Measurements from ENCODE around the gene KCNG1. TPM values are rescaled to one million over a fixed set of nuclear protein-coding genes. Genes with fewer than 3 reads are reported as not detected.
A peak's percentile ranks its signal among the peaks of the same experiment; 100 is the strongest.
"Not testable (repeated sequence)": the region's sequence is repeated elsewhere in the genome, so short reads cannot be mapped to it uniquely, and the experiment has no call there.

Gene KCNG1
- polyA plus RNA-seq, 1 donor from 2014 or later = 3.3 TPM

DNA sequence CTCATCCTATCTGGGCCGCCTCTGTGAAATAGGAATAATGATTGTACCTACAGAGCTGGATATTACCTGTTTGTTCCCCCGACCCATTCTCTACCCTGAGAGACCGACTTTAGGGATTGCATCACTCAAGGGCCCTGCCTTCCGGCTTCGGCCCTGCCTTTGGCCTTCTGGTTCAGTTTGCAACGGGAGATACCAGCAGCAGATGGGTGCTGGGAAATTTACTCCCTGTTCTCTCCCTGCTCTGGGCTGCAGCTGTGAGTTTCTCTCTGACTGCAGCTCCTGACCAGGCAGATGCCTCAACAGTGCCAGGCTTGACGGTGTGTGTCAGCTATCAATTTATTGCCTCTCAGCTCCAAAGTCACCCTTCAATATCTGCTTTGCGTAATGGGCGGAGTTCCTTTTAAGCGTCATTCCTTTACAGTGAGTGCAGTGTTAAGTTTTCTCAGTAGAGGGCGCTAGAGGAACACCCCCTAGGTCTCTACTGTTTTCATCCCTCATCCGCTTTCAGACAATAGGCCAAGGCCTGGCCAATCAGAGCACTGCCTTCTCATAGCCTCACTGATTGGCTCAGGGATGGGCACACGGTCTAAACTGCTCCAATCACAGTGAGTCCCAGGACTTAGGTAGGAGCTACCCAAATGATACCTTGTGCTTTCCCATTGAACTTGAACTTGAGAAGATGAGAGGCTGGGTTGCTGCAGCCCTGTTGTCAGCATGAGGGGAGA is 30.0 kb downstream of the KCNG1 start:
- no peak overlapping the region for H3K4me3 Mint-ChIP-seq
- peaks cover 6% of the 10 kb centered on the region for H3K27me3 Mint-ChIP-seq
- H3K36me3 Mint-ChIP-seq = no peaks in the 10 kb centered on the region
- H3K27ac Mint-ChIP-seq = no peak overlapping the region
- no peaks in the 10 kb centered on the region for H3K9me3 Mint-ChIP-seq
- H3K4me1 Mint-ChIP-seq = peaks cover 0 to 10% (median 0%) of the 10 kb centered on the region in 3 donors

DNA sequence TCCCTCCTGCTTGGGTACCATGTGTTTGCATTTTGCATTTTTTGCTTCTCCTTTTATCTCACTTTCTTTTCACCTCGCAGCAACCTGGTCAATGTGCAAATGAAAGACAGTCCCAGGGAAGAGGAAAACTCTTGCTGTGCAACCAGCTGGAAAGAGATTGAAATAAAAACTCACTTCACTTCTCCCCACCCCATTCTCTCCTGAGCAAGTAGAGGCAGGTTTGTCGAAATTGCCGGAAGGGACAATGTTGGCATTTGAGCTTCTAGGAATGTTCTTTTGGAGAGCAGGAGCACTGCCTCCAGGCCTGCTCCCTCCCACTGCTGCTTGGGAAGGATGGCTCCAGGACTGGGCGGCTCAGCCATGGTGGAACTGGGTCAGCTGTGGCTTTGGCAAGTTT is 30.6 kb downstream of the KCNG1 start:
- H3K9me3 Mint-ChIP-seq = no peaks in the 10 kb centered on the region
- peaks cover 9% of the 10 kb centered on the region for H3K27me3 Mint-ChIP-seq
- peak overlapping the region in 1 of 4 donors; percentile 65 for H3K4me3 Mint-ChIP-seq
- H3K4me1 Mint-ChIP-seq = peaks cover 0 to 11% (median 2%) of the 10 kb centered on the region in 3 donors
- H3K27ac Mint-ChIP-seq = no peak overlapping the region
- no peaks in the 10 kb centered on the region for H3K36me3 Mint-ChIP-seq

DNA sequence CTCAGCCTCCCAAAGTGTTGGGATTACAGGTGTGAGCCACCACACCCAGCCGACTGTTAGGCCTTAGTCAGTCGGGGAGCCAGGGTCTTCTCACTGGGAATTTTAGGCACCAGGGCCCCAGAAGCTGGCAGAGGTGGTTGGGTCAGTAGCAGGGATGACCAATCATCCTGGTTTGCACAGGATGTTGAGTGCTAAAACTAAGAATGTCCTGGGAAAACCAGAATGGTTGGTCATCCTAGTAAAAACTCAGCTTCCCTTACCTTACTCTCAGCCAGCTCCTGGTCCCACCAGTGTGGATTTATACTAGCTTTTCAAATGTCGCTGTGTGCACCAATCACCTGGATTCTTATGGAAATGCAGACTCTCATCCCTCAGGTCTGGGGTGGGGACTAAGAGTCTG is 31.8 kb downstream of the KCNG1 start:
- Mint-ChIP-seq H3K4me3 (no peak overlapping the region), H3K27me3 (peaks cover 11% of the 10 kb centered on the region), H3K4me1 (peaks cover 0 to 11% (median 2%) of the 10 kb centered on the region in 3 donors), H3K36me3 (no peaks in the 10 kb centered on the region), H3K27ac (peak overlapping the region in 1 of 3 donors; percentile 19), H3K9me3 (no peaks in the 10 kb centered on the region)

DNA sequence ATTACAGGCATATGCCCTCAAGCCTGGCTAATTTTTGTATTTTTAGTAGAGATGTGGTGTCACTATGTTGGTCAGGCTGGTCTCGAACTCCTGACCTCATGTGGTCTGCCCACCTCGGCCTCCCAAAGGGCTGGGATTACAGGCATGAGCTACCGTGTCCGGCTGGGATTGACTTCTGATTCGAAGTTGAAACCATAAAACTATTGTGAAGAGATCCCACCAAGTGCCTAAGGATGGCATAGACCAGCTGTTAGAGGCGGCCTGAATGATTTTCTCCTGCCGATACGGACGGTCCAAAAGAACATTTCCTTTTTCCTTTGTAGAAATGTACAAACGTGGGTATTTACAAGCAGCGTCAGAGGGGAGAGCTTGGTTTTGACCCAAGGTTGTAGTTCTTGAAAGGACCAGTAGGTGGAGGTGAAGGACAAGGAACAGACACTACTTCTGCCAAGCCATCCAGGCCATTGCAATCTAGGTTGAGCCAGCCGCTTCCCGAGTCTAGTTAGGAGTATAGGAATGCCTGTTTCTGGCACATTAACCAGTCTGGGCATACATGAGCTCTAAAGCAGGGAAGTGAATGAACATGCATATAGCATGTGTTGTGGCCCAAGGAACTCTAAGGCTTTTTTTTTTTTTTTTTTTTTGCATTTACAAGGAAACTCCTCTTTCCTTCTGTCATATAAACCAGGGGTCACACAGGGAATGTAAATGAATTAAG is 35.3 kb downstream of the KCNG1 start:
- H3K4me3 Mint-ChIP-seq = no peak overlapping the region
- peaks cover 15% of the 10 kb centered on the region for H3K27me3 Mint-ChIP-seq
- H3K36me3 Mint-ChIP-seq = no peaks in the 10 kb centered on the region
- H3K9me3 Mint-ChIP-seq = no peaks in the 10 kb centered on the region
- H3K4me1 Mint-ChIP-seq = peaks cover 0 to 6% (median 4%) of the 10 kb centered on the region in 3 donors
- H3K27ac Mint-ChIP-seq = no peak overlapping the region

DNA sequence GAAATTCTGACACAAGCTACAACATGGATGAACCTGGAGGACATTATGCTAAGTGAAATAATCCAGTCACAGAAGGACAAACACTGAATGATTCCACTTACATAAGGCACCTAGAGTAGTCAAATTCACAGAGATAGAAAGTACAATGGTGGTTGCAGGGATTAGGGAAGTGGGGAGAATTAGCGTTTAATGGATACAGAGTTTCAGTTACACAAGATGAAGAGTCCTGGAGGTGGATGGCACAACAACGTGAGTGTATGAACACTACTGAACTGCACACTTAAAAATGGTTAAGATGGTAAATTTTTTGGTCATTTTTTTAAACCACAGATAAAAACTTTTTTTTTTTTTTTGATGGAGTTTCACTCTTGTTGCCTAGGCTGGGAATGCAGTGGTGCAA is 39.6 kb downstream of the KCNG1 start:
- Mint-ChIP-seq H3K4me1 (peaks cover 6 to 7% (median 6%) of the 10 kb centered on the region in 3 donors), H3K27ac (no peak overlapping the region), H3K9me3 (no peaks in the 10 kb centered on the region), H3K4me3 (no peak overlapping the region), H3K27me3 (peaks cover 24% of the 10 kb centered on the region), H3K36me3 (no peaks in the 10 kb centered on the region)

DNA sequence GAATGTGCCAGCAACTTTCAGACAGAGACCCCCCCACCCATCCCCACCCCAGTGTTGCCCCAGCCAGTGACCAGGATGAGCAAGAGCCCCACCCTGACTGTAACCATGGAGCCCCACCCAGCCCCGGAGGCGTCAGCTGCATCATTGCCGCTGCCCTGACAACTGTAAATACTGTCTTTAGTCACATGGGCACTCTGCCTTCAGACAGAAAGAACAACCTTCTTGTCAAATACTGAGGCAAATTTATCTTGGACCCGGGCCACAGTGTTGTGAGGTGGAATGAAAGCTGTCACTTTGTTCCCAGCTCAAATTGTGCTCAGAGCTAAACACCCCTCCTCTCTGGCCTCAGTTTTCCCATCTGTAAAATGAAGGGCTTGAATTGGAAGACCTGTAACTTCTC is 40.5 kb downstream of the KCNG1 start:
- Mint-ChIP-seq H3K4me3 (no peak overlapping the region), H3K27ac (peak overlapping the region in 1 of 3 donors; percentile 2), H3K9me3 (no peaks in the 10 kb centered on the region), H3K36me3 (no peaks in the 10 kb centered on the region), H3K4me1 (peaks cover 4 to 6% (median 5%) of the 10 kb centered on the region in 3 donors), H3K27me3 (peaks cover 21% of the 10 kb centered on the region)

DNA sequence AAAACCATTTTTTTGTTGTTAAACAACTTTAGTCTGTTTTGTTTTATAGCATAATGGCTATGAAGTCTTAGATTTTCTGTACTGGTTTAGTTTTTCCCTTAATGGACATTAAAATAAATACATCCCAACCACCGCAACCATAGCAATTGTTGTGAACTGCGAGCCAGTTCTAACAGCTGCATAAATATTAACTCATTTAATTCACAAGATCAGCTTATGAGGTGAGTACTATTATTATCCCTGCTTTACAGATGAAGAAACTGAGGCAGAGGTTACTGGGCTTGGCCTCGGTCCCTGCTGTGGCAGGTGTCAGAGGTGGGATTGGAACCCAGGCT is 41.2 kb downstream of the KCNG1 start:
- no peaks in the 10 kb centered on the region for H3K9me3 Mint-ChIP-seq
- H3K4me1 Mint-ChIP-seq = peaks cover 4 to 6% (median 5%) of the 10 kb centered on the region in 3 donors
- peaks cover 21% of the 10 kb centered on the region for H3K27me3 Mint-ChIP-seq
- peak overlapping the region in 1 of 4 donors; percentile 1 for H3K4me3 Mint-ChIP-seq
- H3K36me3 Mint-ChIP-seq = no peaks in the 10 kb centered on the region
- no peak overlapping the region for H3K27ac Mint-ChIP-seq

DNA sequence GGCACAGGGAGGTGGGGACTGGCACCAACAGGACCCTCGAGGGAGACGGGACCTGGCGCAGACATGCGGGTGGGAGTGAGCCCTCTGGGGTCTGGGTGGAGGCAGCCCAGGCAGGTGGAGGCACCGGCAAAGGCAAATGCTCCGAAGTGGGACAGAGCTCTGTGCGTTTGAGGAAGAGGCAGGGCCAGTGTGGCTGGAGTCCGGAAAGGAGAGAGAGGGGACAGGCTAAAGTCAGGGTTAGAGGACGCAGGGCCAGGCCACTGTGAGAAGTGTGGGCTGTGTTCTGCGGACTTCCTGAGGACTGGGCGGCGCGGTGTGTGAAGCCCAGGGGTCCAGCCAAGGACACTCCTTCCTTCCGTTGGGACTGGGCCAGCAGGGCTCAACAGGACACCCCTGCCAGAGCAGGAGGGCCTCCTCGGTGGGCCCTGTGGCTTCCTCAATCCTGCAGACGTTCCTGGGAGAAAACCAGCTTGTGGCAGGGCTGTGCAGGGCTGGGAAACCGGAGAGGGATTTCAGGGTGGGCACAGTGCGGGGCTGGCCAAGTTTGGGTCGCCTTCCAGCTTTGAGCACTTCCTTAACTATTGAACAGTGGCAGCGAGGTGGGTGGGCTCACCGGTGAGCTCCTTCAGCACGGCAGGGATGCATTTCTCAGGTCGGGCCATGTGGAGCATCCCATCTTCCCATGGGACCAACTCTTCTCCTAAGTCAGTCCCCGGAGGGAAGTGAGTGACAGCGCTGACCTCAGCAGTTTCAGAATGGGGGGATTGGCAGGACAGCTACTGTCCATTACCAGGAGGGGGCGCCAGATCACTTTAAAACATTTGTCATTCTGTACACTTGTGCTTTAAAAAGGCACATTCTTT is 41.8 kb downstream of the KCNG1 start:
- no peaks in the 10 kb centered on the region for H3K9me3 Mint-ChIP-seq
- no peaks in the 10 kb centered on the region for H3K36me3 Mint-ChIP-seq
- H3K4me1 Mint-ChIP-seq = peaks cover 4 to 6% (median 5%) of the 10 kb centered on the region in 3 donors
- peak overlapping the region in 1 of 4 donors; percentile 67 for H3K4me3 Mint-ChIP-seq
- peak overlapping the region in 1 of 3 donors; percentile 67 for H3K27ac Mint-ChIP-seq
- H3K27me3 Mint-ChIP-seq = peaks cover 19% of the 10 kb centered on the region

DNA sequence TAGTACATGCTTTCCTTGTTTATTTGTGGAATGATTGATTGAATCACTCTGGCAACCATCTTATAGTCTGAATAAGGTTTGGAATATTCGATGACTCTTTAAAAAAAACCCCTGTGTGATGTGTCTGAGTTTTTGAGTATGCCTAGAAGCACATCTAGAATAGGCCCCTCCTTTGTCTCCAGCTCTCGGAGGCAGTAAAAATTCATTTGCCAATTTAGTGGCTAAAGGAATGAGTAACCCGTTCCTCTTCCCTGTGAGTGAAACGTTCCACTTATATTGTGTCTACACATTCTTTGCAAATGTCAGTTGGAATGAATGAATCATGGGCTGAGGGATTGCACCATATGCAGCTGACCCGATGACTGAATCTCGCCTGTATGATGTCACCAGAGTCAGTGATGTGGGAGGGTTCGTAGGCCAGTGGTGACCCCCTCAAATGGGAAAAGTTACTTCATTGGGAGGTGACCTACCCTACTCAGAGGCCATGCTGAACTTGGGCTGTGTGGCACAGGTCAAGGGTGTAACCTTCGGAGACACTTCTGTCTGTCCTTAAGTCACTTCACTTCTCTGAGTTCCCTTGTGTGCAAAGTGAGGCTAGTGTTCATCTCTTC is 42.7 kb downstream of the KCNG1 start:
- Mint-ChIP-seq H3K4me1 (peaks cover 4 to 6% (median 5%) of the 10 kb centered on the region in 3 donors), H3K36me3 (no peaks in the 10 kb centered on the region), H3K27ac (peak overlapping the region in 1 of 3 donors; percentile 67), H3K9me3 (no peaks in the 10 kb centered on the region), H3K4me3 (no peak overlapping the region), H3K27me3 (peaks cover 18% of the 10 kb centered on the region)

DNA sequence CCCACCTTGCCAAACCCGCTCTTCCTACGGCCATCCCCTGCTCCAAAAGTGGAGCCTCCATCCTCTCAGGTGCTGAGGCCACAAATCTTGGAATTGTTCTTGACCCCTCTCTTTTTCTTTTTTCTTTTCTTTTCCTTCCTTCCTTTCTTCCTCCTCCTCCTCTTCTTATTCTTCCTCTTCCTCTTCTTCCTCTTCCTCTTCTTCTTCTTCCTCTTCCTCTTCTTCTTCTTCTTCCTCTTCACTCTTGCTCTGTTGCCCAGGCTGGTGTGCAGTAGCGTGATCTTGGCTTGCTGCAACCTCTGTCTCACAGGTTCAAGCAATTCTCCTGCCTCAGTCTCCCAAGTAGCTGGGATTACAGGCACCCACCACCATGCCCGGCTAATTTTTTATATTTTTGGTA is 44.4 kb downstream of the KCNG1 start:
- Mint-ChIP-seq H3K27me3 (peaks cover 13% of the 10 kb centered on the region), H3K4me3 (peak overlapping the region in 1 of 4 donors; percentile 6)
- H3K36me3 Mint-ChIP-seq, H3K4me1 Mint-ChIP-seq, H3K27ac Mint-ChIP-seq, H3K9me3 Mint-ChIP-seq: not testable (repeated sequence)

DNA sequence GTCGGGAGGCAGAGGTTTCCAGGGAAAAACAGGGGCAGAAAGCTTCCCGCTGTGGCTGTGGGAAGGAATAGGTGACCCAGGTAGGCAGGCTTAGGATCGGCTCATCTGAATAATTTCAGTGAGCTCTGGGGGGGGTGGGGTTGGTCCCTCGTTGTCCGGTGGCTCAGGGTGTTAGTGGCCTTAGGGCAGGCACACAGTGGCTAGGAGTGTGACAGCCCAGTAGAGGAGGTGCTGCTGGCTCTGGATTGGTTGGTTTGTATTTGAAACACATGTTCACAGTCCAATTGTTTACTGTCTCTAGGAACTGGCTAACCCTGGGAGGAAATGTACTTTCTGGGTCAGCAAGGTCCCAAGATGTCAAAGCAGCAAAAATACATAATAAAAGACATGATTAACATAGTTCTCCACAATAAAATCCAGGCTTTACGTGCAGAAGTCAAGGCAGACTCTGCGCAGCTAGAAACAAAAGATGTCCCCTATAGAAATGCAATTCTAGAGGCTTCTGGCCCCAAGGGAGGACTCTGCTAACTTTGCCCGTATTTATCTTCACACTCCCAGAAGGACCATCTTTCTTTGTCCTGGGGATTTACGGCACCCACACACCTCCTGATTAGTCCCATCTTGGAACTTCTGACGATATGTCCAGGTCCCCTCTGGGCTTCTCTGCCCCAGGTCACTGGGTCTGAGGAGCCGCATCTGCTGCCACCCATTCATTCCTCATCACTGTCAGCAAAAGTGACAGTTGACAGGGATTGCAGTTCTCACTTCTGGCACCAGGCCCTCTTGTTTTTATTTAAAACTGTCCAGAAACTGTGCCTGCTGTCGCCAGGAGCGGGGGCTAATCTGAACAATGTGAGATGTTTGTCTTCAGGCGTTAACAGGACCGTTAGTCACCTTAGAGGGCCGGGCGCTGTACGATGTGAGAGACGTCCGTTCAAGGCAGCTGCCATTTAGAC is 45.6 kb downstream of the KCNG1 start:
- no peaks in the 10 kb centered on the region for H3K9me3 Mint-ChIP-seq
- H3K4me3 Mint-ChIP-seq = no peak overlapping the region
- H3K27me3 Mint-ChIP-seq = peaks cover 13% of the 10 kb centered on the region
- H3K4me1 Mint-ChIP-seq = peaks cover 3 to 6% (median 4%) of the 10 kb centered on the region in 3 donors
- no peaks in the 10 kb centered on the region for H3K36me3 Mint-ChIP-seq
- H3K27ac Mint-ChIP-seq = no peak overlapping the region

DNA sequence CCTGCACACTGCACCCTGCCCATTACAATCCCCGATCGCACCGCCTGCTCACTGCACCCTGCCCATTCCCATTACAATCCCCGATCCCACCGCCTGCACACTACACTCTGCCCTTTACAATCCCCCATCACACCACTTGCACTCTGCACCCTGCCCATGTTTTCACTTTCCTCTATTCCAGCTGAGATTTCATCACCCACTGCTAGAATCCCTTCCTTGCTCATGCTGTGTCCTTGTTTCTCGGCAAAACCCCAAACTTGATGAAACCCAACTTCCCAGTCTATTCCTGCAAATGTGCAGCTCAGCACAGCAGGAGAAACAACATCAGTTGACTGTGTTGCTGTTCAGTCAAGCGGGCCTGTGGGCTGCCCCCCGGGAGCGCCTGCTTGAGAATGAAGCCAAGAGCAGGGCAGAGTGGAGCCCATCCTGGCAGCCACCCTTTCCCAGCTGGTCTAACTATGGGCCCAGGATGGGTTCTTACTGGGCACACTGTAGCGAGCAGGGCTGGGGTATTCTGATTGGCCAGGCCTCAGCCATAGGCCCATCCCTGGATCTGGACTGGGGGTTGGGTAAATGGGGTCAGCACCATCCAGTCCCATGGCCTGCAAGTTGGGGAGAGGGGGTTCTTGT is 47.1 kb downstream of the KCNG1 start:
- Mint-ChIP-seq H3K4me3 (no peak overlapping the region), H3K4me1 (no peaks in the 10 kb centered on the region), H3K9me3 (no peaks in the 10 kb centered on the region), H3K27ac (peak overlapping the region in 1 of 3 donors; percentile 86), H3K36me3 (no peaks in the 10 kb centered on the region), H3K27me3 (peaks cover 4% of the 10 kb centered on the region)

DNA sequence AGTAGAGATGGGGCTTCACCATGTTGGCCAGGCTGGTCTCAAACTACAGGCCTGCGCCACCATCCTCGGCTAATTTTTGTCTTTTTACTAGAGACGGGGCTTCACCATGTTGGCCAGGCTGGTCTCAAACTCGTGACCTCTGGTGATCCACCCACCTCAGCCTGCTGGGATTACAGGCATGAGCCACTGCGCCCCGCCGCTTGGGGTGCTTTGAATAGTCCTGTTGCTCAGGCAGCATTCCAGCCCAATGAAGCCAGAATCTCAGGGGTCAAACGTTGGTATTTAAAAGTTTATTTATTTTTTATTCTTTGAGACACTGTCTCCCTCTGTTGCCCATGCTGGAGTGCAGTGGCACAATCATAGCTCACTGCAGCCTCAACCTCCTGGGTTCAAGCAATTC is 53.0 kb downstream of the KCNG1 start:
- Mint-ChIP-seq H3K27ac (no peak overlapping the region), H3K4me3 (no peak overlapping the region), H3K36me3 (no peaks in the 10 kb centered on the region), H3K9me3 (no peaks in the 10 kb centered on the region), H3K4me1 (peaks cover 0 to under 1% (median 0%) of the 10 kb centered on the region in 3 donors), H3K27me3 (no peaks in the 10 kb centered on the region)
